Spinal cord (tissue), 10 donors: ENCODE results near the gene PARG. TPM values are rescaled to one million over a fixed set of nuclear protein-coding genes. Genes with fewer than 3 reads are reported as not detected.
"Not testable (repeated sequence)": the region's sequence is repeated elsewhere in the genome, so short reads cannot be mapped to it uniquely, and the experiment has no call there.

ENCODE experiments used
- DNase-seq, 6 donors: peaks; one replicate each; pipeline versions ENCODE4 v3.0.0 to v3.0.0-alpha.2; 2013 to 2015; ENCODE audit warnings: low spot score in 6 of 6, low read depth in 4 of 6
- H3K27ac ChIP-seq: one replicate; pipeline ENCODE4 v1.5.1; 2013; ENCODE audit warnings: low read depth, low read length, control low read depth
- H3K27me3 ChIP-seq: one replicate; pipeline ENCODE4 v1.6.1; 2013; ENCODE audit warnings: low read length; ENCODE audit not compliant: control insufficient read depth, insufficient read depth
- H3K36me3 ChIP-seq: one replicate; pipeline ENCODE4 v1.6.1; 2013; ENCODE audit warnings: low read length; ENCODE audit not compliant: control insufficient read depth, insufficient read depth
- H3K4me1 ChIP-seq: one replicate; pipeline ENCODE4 v1.6.1; 2013; ENCODE audit warnings: low read length; ENCODE audit not compliant: control insufficient read depth, insufficient read depth
- H3K4me3 ChIP-seq: one replicate; pipeline ENCODE4 v1.5.1; 2013; ENCODE audit warnings: low read depth, low read length, control low read depth
- H3K9me3 ChIP-seq: one replicate; pipeline ENCODE4 v1.6.1; 2013; ENCODE audit warnings: low read length; ENCODE audit not compliant: control insufficient read depth, insufficient read depth
- WGBS: methylation state at CpG from one replicate; pipeline ENCODE4 v1.1.5; 2013; ENCODE audit warnings: missing lambda C conversion rate; ENCODE audit not compliant: insufficient coverage; 5-methylcytosine and 5-hydroxymethylcytosine counted together
- long read RNA-seq, 4 donors: transcript quantifications; one replicate each; lab custom pipeline, GENCODE V29; 2026
- polyA plus RNA-seq, 2 donors: library from polyadenylated mRNA; unstranded; fragments of 120-200 nt; gene quantifications; one replicate each; pipeline ENCODE4 v1.2.1, GENCODE V29; 2013; ENCODE audit not compliant: insufficient read length in 2 of 2
- total RNA-seq, 2 donors: library from RNA; depleted of rRNA in 1 of 2; stranded (reverse); fragments of 120-200 nt in 1 of 2; fragments of >200 nt in 1 of 2; gene quantifications; one replicate each; pipeline versions ENCODE4 v1.2.3 to v1.2.4, GENCODE V29; 2013 to 2014
- donor health status: healthy.

The PARG gene
- total RNA-seq (10 to 100 TPM; 46.2 to 69.5 TPM), polyA plus RNA-seq (10 to 100 TPM; 27.4 to 27.8 TPM)
- long read RNA-seq, donor 1, partial matches to known transcripts, result 0 of 1 reads
- long read RNA-seq, donor 1, other reads (novel, unspliced or antisense), result 0 of 1 reads
- long read RNA-seq, donor 2, result 0 reads
- long read RNA-seq, donor 3, result 0 reads
- long read RNA-seq, donor 4, result 0 reads

- not testable (repeated sequence) for H3K9me3 ChIP-seq, H3K36me3 ChIP-seq, H3K4me1 ChIP-seq, H3K27me3 ChIP-seq
- WGBS, result 0% methylated on average over 81 of the region's 81 CpGs
- peak within 1 kb of the TSS; percentile 47 for H3K27ac ChIP-seq
- DNase-seq, result peak; percentile 64 to 95 (median 76)
- peak within 1 kb of the TSS; percentile 61 for H3K4me3 ChIP-seq
Measured at GRCh38 chr10:49941447-49942338, at the start of gene PARG, which contains the start of gene TIMM23B. TSS of gene PARG (minus strand) at chr10:49942027. CDS start at chr10:49941725, 302 bp downstream. TSS of gene TIMM23B (plus strand) at chr10:49942053. CDS start at chr10:49942195, 142 bp downstream.

DNA sequence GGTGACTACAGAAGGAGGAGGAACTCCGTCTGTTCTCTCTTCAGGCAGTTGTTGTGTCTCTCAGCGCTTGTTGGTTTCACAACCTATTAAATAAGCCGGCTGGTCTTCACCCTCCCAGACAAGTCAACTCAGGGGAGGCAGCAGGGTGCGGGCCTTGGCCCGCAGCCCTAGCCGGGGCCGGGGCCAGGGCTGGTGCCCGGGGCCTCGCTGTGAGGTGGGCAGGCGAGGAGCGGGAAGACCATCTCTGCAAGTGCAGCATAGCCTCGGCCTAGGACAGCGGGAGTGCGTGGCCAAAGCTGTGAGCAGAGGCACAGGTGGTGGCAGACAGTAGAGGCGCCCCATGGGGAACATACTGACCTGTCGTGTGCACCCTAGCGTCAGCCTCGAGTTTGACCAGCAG, 46.5 kb upstream of the PARG start, which contains the start of gene AGAP6:
TSS of gene AGAP6 (plus strand) at position 31 of the 400 bp plus-strand sequence. CDS start at position 341, 310 bp downstream.
- not testable (repeated sequence) for H3K27me3 ChIP-seq, H3K27ac ChIP-seq, H3K4me1 ChIP-seq, DNase-seq, H3K9me3 ChIP-seq, H3K36me3 ChIP-seq, H3K4me3 ChIP-seq
- no CpG with 5 or more reads among the region's 18 CpGs for WGBS

GRCh38 chr10:49987207-49987606, 45.4 kb upstream of the PARG start:
- H3K9me3 ChIP-seq, H3K4me1 ChIP-seq, H3K36me3 ChIP-seq, H3K27me3 ChIP-seq, DNase-seq, H3K4me3 ChIP-seq, H3K27ac ChIP-seq: not testable (repeated sequence)
- 90% methylated on average over 1 of the region's 3 CpGs for WGBS

DNA sequence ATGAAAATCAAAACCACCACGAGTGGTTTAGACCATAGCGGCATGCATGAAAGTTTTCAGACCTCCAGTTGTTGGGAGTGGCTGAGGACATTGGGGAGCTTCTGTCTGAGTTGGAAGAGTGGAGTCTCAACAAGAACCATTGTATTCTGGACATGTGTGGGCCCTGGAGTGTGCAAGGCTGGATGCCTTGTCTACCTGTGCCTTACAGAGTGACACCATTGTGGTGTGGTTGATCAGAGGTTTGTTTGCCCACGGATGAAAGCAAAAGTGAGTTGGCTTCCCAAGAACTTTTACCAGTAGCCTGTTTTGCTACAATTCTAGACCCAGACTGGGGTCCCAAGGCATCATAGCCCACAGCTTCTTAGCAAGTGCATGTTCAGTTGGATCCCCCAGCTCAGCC, 35.9 kb upstream of the PARG start:
- H3K27me3 ChIP-seq, H3K36me3 ChIP-seq, H3K4me3 ChIP-seq, H3K27ac ChIP-seq, H3K9me3 ChIP-seq, H3K4me1 ChIP-seq, DNase-seq: not testable (repeated sequence)
- WGBS, result 100% methylated on average over 2 of the region's 3 CpGs

GRCh38 chr10:49972094-49972493, 30.3 kb upstream of the PARG start:
- H3K27me3 ChIP-seq, H3K4me3 ChIP-seq, DNase-seq, H3K4me1 ChIP-seq, H3K9me3 ChIP-seq, H3K36me3 ChIP-seq, H3K27ac ChIP-seq: not testable (repeated sequence)
- no CpG with 5 or more reads among the region's 3 CpGs for WGBS

GRCh38 chr10:49971466-49971865, 29.6 kb upstream of the PARG start:
- not testable (repeated sequence) for H3K9me3 ChIP-seq, H3K4me3 ChIP-seq, DNase-seq, H3K27ac ChIP-seq, H3K27me3 ChIP-seq, H3K4me1 ChIP-seq, H3K36me3 ChIP-seq
- no CpG with 5 or more reads among the region's 2 CpGs for WGBS

DNA sequence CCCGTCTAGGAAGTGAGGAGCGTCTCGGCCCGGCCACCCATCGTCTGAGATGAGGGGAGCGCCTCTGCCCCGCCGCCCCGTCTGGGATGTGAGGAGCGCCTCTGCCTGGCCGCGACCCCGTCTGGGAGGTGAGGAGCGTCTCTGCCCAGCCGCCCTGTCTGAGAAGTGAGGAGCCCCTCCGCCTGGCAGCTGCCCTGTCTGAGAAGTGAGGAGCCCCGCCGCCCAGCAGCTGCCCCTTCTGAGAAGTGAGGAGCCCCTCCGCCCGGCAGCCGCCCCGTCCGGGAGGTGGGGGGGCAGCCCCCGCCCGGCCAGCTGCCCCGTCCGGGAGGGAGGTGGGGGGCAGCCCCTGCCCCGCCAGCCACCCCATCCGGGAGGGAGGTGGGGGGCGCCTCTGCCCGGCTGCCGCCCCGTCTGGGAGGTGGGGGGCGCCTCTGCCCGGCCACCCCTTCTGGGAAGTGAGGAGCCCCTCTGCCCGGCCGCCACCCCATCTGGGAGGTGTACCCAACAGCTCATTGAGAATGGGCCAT, 28.6 kb upstream of the PARG start:
- H3K36me3 ChIP-seq, H3K27ac ChIP-seq, DNase-seq, H3K4me3 ChIP-seq, H3K4me1 ChIP-seq, H3K27me3 ChIP-seq, H3K9me3 ChIP-seq: not testable (repeated sequence)
- 100% methylated on average over 6 of the region's 37 CpGs for WGBS

GRCh38 chr10:49953122-49953521, 11.3 kb upstream of the PARG start:
- not testable (repeated sequence) for H3K27me3 ChIP-seq, H3K9me3 ChIP-seq, H3K4me1 ChIP-seq, H3K36me3 ChIP-seq, H3K27ac ChIP-seq, H3K4me3 ChIP-seq
- peak in 1 of 6 donors; percentile 12 for DNase-seq
- no CpG with 5 or more reads among the region's 3 CpGs for WGBS

GRCh38 chr10:49952006-49952405, 10.2 kb upstream of the PARG start:
- not testable (repeated sequence) for DNase-seq, H3K4me3 ChIP-seq, H3K27ac ChIP-seq, H3K36me3 ChIP-seq, H3K9me3 ChIP-seq, H3K27me3 ChIP-seq, H3K4me1 ChIP-seq
- WGBS, result 100% methylated on average over 1 of the region's 3 CpGs
